Right ventricle myocardium superior (tissue), 1 donor: ENCODE measurements around the gene GGA2. TPM values are rescaled to one million over a fixed set of nuclear protein-coding genes. Genes with fewer than 3 reads are reported as not detected.

ENCODE experiments used
- ATAC-seq: fragments of 200-7000 bp; cut with Tn5 transposase; one replicate; pipeline ENCODE4 v1.9.1; 2020; ENCODE audit warnings: mild to moderate bottlenecking; ENCODE audit not compliant: poor library complexity
- DNase-seq: peaks from one replicate; pipeline ENCODE4 v3.0.0-alpha.2; 2020
- intact Hi-C: fragments of 100-400 bp; cut with DNase I; formaldehyde crosslinking; loops from one replicate; pipeline ENCODE4 v1.11.2; 2022
- total RNA-seq: library from RNA; stranded (reverse); fragmentation: NEBNext Ultra II Directional; extraction: Animal tissue kit (Norgen Biotek cat#: 25700); gene quantifications from one replicate; pipeline ENCODE4 v1.2.1, GENCODE V29; 2021
- donor health status: DM: no; HTN: yes; CAD: no; lungs with severe emphysema.

GGA2 gene
- total RNA-seq, 1 donor from 2014 or later = 50.3 TPM

GRCh38 chr16:23435500-23435899, 74.8 kb downstream of the GGA2 start:
- peak; percentile 73 for DNase-seq
- intact Hi-C loops = loop anchor here (2.0 to 10.0 kb wide), 3 partner anchors 253 to 531 kb away; partner anchors contain the start of gene SCNN1G
- ATAC-seq = peak; percentile 86

DNA sequence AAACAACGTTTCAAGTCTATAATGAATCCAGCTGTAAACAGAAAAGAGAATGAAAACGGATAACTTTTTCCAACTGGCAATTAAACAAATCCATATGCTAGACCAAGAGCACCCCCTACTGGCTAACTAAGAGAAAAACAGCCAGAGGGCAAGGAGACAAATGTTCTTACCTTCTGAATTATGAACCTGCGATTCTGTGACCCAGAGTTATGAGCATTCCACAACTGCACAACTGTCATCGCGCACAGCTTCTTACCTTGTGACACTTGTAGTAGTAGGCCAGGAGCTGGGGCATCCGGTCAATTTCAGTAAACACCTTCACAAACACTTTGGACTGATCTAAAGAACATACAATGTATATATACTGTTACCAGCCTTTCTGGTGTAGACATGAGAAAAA, 75.9 kb downstream of the GGA2 start:
- ATAC-seq (peak; percentile 67), DNase-seq (no peak)
- intact Hi-C loops = loop anchor here (2.0 to 10.0 kb wide), 3 partner anchors 252 to 530 kb away; partner anchors contain the start of gene SCNN1G

DNA sequence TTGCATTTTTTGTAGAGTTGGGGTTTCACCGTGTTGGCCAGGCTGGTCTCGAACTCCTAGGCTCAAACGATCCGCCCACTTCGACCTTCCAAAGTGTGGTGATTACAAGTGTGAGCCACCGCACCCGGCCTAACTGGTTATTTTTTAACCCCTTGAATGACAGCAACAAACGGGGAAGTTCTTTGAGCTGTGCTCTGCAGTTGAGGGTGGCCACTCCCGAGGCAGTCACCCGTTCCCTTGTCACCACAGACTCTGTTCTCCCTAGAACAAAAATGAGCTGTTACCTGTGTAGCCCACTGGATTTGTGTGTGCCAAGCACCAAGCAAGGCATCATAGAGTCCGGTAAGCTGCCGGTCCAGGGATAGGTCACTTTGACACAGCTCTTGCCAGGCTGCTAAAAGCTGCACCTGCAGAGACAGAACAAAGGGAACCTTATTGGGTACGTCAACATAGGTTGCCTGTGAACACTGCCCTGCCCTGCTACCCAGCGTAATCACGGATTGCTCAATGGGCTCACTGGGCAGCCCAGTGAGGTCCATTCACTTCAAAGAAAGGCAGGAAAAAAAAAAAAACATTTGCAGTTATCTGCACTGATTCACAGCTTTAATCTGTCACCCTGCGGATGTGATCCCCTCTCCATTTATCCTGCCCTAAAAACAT, 76.9 kb downstream of the GGA2 start:
- DNase-seq (no peak), ATAC-seq (no peak)
- intact Hi-C loops = loop anchor here (10.0 kb wide), 2 partner anchors 369 to 529 kb away; no protein-coding TSS in a partner anchor

- ATAC-seq (no peak), DNase-seq (no peak)
- intact Hi-C loops = loop anchor here (10.0 kb wide), 2 partner anchors 368 to 528 kb away; no protein-coding TSS in a partner anchor
Observed at GRCh38 chr16:23432176-23433128, 77.8 kb downstream of the GGA2 start.

DNA sequence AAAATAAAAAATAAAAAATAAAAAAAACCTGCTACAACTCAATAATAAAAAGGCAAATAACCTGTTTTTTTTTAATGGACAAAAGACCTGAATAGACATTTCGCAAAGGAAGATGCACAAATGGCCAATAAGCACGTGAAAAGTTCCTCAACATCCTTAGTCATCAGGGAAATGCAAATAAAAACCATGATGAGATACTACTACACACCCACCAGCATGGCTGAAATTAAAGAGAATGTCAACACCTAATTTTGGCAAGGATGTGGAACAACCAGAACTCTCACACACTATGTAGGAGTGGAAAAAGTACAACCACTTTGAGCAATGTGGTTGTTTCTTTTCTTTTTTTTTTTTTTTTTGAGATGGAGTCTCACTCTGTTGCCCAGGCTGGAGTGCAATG, 81.9 kb downstream of the GGA2 start:
- ATAC-seq = no peak
- intact Hi-C loops = no loop called here
- DNase-seq = no peak

DNA sequence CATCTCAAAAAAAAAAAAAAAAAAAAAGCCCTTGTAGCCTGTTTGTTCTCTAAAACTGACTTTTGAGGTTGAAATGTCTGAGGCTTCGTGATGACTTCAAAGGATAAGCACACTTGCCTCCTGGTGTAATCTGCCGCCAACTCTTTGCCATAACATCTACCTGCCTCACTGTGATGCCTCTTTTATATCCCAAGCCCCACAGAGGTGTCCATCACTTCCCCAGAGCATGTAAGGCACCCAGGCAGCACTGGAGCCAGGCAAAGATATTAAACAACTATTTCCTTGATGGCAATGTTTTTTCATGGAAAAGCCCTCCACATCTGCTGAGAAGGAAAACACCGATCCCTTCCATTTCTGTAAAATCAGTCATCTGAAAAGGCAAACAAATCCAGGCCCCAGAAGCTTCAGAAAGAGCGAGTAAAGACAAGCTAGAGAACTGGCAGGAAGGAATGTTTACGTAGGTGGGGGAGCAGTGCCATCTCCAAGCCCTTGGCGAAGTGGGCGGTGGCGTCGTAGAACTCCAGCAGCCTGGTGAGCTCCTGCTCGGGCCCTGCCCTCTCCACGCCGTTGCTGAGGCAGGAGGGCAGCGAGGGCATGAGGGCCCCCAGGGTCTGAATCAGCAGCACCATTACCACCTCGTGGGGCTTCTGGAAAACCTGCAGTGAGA, 85.9 kb downstream of the GGA2 start:
- no peak for DNase-seq
- ATAC-seq = no peak
- intact Hi-C loops = no loop called here

DNA sequence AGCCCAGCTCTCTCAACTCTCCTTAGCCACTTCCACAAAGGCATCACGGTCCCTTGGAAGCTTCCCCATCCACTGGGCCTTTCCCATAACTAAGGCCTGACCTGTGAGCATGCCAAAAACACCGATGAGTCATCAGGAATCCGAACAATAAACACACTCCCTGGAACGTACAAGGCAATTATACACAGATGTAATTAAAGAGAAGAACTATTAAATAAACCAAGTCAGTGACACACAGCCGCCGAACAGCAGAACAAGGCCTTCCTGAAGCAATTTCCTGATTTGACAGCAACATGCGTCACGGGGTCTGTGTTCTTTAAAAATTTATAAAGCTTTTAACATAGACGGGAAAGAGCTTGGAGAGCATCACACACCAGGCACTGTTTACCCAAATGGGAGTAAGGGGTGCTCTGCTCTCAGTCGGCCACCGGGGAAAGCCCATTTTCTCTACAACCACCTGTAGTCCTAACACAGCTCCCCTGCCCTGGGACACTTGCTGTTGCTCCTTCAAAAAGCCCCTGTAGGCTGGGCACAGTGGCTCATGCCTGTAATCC, 86.7 kb downstream of the GGA2 start:
- ATAC-seq (peak; percentile 93), DNase-seq (peak; percentile 62)
- intact Hi-C loops = no loop called here

DNA sequence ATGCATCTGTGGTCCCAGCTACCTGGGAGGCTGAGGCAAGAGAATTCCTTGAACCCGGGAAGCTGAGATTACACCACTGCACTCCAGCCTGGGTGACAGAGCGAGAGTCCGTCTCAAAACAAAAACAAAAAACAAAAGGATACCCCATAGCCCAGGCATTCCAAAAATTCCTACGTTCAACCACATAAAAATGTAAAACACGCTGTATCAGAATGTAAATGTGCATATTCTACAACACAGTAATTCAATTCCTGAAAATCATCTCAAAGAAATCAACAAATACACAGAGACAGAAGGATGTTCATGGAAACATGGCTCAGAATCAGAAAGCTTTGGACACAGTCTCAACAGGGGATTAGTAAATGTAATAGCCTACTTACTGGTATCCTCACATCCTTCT, 90.3 kb downstream of the GGA2 start:
- ATAC-seq = no peak
- intact Hi-C loops = no loop called here

GRCh38 chr16:23416816-23417215, 93.5 kb downstream of the GGA2 start:
- ATAC-seq = no peak
- intact Hi-C loops = no loop called here
- DNase-seq = no peak

More for the DNA sequence above, 90.3 kb downstream of the GGA2 start:
- no peak for DNase-seq

GRCh38 chr16:23414731-23415130, 95.6 kb downstream of the GGA2 start:
- intact Hi-C loops = no loop called here
- no peak for DNase-seq
- no peak for ATAC-seq

Other genes starting within 250 kb of the GGA2 start
- not detected for gene SCNN1B, start 208.2 kb downstream of the GGA2 start, total RNA-seq
- gene COG7, start 57.3 kb downstream of the GGA2 start, total RNA-seq = 11.5 TPM
- gene EARS2, start 46.9 kb upstream of the GGA2 start, total RNA-seq = 20.5 TPM
- gene UBFD1, start 47.2 kb upstream of the GGA2 start, total RNA-seq = 47.0 TPM
- gene NDUFAB1, start 85.8 kb upstream of the GGA2 start, total RNA-seq = 585 TPM
- 4.9 TPM for gene PALB2, start 130.8 kb upstream of the GGA2 start, total RNA-seq
- gene DCTN5, start 131.0 kb upstream of the GGA2 start, total RNA-seq = 34.4 TPM
- gene PLK1, start 168.4 kb upstream of the GGA2 start, total RNA-seq = 1.2 TPM
- not detected for gene ERN2, start 202.7 kb upstream of the GGA2 start, total RNA-seq
- not detected for gene CHP2, start 244.5 kb upstream of the GGA2 start, total RNA-seq